ENCODE data around the gene SDE2.
"Not testable (repeated sequence)": the region's sequence is repeated elsewhere in the genome, so short reads cannot be mapped to it uniquely, and the experiment has no call there.

SDE2 gene

DNA sequence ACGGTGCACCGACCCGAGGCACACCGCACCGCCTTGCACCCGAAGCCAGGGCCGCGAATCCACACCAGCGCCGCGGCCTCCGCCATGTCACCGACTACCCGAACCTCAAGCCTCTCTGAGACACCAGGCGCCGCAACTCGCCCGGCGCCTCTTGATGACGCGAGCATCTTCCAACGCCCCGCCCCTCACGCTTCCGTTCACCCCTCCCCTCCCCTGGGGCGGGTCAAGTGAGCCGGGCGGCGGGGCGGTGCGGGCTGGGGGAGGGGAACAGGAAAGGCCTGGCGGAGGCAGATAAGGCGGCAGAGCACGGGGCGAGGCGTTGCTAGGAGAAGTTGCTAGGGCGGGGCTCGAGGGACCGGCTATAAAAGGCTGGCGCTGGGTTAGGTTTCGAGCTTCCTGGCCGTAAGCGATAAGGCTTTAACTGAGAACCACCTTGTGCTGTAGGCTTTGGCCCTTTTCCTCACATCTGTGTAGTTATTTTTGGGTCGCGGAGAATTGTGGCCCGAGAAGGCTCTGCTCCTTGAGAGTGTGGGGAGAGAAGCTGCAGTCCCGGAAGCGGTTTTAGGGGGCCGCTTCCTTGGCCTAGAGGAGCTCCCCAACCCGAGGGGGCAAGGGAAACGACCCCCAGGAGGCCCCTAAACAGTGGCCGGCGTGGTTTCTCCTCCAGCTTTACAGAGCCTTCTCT is at the start of gene SDE2:
Gene SDE2, minus strand, starts transcription at position 117 of the 685 bp plus-strand sequence. Its CDS starts 31 bp downstream, at position 86.
- DNase-seq (ENCODE audit: low read depth) = peak; percentile 82

DNA sequence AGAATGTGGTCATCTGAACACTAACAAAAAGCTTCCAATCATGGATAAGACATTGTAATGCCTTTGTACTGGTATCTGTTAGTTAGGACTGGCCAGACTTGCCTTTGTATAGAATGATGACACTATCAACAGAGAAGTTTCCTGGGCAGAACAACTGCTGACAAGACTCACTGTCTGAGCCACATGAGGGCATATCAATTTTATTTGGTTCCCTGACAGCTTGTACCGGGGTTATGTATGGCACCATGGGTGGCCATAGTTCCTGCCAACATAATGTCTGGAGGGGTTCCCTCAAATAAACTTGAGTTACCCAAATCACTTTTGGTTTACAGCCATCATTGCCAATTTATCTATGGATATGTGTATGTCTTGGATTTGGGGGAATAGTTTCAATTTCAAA is 49.7 kb upstream of the SDE2 start:
- DNase-seq (ENCODE audit: low read depth) = no peak

DNA sequence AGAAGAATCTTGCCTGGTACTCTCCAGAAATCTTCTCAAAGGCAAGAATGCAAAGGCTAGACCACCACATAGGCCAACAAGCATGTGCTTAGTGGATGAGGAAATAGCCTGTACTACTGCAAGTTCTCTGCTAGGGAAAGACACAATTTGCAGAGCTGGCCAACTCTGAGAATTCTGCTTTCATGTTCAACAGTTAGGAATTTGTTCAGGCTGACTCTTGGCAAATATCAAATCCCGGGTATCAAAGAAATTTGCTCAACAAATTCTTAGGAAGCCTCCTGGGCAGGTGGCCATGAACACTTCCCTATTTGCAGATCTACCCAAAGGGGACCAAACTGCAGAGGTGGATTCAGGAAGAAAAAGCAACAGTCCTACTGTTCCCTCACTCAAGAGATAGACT is 48.4 kb upstream of the SDE2 start:
- DNase-seq (ENCODE audit: low read depth) = no peak

DNA sequence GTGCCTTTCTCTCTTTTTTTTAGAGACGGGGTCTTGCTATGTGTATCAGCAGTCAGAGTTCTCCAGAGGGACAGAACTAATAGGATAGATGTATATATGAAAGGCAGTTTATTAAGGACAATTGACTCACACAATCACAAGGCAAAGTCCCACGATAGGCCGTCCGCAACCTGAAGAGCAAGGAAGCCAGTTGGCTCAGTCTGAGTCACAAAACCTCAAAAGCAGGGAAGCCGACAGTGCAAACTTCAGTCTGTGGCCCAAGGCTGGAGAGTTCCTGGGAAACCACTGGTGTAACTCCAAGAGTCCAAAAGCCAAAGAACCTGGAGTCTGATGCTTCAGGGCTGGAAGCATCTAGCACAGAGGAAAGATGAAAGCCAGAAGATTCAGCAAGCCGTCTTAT is 47.1 kb upstream of the SDE2 start:
- no peak for DNase-seq (ENCODE audit: low read depth)

DNA sequence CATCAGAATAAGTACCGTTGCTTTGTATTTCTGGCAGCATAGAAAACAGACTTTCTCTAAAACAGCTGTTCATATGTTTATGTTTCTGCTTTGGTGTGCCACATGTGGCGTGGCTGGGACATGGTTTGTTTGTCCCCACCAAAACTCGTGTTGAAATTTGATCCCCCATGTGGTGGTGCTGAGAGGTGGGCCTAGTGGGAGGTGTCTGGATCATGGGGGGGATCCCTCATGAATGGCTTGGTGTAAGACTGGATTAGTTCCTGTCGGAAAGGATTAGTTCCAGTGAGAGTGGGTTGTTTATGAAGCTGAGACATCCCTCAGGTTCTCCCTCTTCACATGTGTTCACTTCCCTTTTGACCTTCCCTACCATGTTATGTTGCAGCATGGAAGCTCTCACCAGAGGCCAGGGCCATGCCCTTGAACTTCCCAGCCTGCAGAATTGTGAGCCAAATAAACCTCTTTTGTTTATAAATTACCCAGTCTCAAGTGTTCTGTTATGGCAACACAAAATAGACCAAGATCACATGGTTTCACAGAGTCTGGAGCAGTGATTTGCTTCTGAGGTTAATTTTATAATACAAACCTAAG is 45.5 kb upstream of the SDE2 start:
- DNase-seq (ENCODE audit: low read depth) = no peak

DNA sequence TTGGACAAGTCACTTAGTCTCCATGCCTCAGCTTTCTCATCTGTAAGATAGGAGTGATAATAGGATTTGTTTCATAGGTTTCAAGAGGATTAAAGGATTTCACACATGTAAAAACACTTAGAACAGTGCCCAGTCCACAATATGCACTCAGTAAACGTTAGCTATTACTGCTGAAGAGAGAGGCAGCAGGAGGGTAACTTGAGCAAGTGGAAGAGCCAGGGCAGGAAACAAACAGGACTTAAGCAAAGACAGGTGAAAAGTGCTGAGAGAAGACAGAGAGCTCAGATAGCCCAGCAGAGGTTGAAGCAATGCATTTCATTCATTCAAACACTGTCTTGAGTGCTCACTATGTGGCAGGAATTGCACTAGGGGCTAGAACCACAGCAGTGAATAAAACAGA is 42.3 kb upstream of the SDE2 start:
- no peak for DNase-seq (ENCODE audit: low read depth)

DNA sequence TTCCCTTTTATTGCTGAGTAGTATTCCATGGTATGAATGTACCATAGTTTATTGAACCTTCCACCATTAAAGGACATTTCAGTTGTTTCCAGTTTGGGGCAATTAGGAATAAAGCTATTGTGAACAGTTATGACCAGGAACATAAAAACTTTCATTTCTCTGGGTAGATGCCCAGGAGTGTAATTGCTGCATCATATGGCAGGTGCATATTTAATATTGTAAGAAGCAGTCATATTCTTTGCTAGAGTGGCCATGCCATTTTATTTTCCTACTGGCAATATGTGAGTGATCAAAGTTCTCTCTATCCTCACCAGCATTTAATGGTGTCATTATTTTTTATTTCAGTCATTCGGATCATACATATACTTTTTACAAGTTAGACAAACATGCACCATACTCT is 39.5 kb upstream of the SDE2 start:
- DNase-seq (ENCODE audit: low read depth) = no peak

DNA sequence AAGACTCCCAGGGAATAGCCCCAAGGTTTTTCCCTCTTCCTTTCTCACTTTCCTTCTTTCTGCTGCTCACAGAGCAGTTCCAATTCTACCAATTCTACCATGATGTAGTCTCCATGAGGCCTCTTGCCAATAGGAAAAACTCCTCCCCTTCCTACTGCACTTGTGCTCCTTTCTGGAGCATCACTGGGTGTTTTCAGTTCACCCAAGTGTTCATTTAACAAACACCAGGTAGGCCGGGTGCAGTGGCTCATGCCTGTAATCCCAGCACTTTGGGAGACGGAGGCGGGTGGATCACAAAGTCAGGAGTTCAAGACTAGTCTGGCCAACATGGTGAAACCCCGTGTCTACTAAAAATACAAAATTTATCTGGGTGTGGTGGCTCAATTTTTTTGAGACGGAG is 36.8 kb upstream of the SDE2 start:
- no peak for DNase-seq (ENCODE audit: low read depth)

DNA sequence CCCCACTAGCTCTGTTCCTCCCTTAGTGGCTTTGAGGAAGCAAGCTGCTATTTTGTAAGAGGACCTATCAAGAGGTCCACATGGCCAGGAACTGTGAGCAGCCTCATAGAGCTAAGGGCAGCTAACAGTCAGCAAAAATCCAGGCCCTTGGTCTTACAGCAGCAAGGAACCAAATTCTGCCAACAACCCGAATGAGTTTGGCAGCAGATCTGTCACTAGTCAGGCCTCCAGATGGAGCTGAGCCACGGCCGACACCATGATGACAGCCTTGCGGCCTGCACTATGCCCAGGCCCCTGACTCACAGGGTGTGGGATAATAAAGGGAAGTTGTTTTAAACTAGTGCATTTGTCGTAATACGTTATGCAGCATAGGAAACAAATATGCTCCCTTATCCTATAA is 35.3 kb upstream of the SDE2 start:
- peak; percentile 67 for DNase-seq (ENCODE audit: low read depth)

DNA sequence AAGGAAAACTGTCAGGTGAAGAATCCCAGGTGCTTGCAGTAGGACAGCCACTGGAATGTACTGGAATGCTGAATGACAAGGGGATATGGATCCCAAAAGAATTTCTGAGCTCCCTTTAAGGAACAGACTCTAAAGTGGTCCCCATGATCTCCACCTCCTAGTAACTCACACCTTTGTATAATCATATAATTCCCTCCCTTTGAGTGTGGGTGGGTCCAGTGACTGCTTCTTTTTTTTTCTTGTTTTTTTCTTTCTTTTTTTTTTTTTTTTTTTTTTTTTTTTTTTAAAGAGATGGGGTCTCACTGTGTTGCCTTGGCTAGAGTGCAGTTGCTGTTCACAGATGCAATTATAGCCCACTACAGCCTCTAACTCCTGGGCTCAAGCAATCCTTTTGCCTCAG is 34.8 kb upstream of the SDE2 start:
- DNase-seq (ENCODE audit: low read depth) = no peak

DNA sequence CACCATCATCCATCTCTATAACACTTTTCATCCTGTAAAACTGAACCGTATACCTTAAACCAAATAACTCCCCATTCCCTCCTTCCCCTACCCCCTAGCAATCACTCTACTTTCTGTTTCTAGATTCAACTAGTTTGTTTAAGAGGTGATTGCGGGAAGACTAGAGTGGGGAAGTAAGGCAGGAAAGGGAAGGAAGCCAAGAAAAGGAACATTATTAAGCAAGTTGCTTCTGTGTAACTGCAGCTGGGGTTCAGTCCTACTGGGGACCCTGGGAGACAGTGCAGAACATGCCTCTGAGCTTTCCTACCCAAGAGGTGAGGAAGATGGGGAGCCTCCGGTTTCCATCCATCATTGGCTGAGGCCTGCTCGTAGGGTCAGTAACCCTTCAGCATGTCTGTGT is 34.4 kb upstream of the SDE2 start:
- DNase-seq (ENCODE audit: low read depth) = no peak

DNA sequence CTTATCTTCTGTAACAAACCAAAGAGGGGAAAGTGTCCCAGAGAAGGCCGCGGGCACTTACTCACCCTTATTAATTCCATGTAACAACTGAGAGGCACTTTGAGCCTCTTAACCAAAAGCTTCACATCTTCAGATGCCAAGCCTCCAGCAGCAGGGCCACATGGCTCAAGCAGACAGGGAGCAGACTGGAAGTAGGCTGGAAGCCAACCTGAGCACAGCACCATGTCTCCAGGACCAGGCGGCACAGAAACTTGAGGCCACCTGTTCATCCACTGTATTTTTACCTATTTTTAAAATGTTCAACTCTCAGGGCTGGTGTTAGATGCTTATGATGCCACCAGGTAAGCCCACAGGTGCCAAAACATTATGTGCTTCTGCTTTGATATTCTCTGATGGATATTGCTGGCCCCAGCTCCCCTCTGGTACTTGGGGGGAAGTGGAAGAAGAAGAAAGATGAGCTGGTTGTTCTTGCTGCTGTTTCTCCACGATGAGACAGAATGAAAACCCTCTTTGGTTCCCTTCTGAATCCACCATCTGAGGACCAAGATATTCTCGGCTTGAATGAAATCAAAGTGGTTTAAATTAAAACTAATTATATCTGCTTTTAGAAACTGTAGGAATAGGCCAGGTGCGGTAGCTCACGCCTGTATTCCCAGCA is 30.6 kb upstream of the SDE2 start:
- DNase-seq (ENCODE audit: low read depth) = no peak

DNA sequence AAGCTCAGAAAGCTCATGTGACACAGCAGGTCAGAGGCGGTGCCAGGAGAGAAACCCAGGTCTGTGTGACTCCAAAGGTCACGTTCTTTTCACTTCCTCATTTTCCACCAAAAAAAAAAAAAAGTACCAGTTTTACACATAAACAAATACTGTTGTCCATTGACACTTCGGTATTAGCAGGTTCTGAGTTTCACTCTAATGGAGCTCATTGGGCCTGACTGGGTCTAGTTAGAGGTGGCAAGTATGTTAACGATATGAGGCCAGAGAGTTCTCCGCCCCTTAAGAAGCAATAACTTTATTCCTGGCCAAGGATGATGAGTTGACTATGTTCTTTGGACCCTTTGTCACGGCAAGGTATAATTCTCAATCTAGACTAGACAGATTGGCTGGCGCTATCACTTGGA is 30.0 kb upstream of the SDE2 start:
- no peak for DNase-seq (ENCODE audit: low read depth)

DNA sequence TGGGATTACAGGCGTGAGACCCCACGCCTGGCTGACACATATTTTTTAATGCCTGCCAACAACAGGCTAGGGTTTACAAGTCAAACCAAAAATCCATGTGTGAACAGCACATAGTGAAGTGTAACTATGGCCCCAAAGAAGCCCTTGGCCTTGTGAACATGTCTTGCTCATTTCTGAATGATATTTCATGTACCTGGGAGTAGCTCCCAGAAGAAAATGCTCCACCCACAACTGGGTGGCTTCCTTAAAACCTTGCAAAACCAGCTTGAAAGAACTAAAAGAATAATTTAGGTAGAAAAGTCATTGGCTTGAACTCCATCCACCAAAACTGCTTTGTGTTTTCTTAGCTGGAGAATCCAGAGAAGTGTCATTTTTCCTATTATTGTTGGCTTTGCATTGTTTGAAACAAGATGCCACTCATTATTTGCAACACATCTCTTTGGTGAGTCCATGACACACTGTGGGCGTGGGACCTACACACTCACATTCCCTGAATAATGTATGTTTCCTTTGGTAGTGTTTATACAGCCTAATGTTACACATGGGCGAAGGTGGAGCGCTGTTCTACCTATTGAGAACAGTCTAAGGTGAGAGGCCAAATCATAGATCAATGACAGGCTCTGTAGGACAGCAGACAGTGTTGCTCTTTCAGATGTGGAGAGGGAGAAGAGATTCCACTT is 28.5 kb upstream of the SDE2 start:
- DNase-seq (ENCODE audit: low read depth) = no peak

DNA sequence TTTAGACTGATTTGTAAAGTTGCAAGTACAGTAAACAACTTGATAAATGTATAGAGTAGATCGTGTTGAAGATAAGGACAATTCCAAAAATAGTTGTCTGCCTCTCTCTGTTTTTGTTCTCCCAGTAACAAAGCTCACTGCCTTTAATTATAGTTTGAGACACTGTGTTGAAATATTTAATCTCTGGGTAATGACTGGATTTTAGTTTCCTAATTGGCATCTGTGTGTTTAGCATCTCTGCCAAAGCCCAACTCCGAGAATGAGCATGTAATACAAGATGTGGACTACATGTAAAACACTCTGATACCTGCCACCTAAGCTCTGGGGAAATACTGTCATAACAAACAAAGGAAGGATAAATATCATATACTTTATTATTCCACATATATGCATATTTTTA is 27.7 kb upstream of the SDE2 start:
- no peak for DNase-seq (ENCODE audit: low read depth)

DNA sequence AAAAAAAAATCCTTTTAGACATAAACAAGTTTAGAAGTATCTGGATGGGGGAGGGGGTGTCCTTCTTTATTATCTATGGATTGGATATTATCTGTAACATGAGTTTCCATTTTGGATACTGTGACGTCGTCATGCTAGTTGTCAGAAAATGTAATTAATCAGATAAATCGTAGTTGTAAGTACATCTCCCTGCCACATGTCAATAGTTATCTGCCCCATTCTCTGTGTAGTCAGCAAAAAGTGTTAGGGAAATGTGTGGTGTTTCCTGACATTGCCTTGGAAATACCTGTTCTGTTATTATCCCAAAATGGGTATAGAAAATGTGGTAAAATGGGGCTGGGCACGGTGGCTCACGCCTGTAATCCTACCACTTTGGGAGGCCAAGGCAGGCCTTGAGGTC is 24.6 kb upstream of the SDE2 start:
- no peak for DNase-seq (ENCODE audit: low read depth)

DNA sequence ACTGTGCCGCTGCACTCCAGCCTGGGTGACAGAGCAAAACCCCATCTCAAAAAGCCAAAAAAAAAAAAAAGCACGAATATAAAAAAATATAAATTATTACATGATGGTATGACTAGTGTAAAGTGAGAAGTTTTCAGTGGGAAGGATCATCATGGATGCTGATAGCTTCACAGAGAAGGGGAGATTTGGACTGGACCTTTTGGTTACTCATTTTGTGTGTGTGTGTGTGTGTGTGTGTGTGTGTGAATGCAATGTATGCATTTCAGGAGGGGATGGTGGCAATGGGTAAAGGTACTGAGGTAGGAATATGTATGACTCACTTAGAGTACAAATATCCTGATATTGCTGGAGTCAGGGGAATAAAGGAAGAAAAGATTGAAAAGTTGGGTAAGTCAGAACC is 22.7 kb upstream of the SDE2 start:
- DNase-seq (ENCODE audit: low read depth) = no peak

DNA sequence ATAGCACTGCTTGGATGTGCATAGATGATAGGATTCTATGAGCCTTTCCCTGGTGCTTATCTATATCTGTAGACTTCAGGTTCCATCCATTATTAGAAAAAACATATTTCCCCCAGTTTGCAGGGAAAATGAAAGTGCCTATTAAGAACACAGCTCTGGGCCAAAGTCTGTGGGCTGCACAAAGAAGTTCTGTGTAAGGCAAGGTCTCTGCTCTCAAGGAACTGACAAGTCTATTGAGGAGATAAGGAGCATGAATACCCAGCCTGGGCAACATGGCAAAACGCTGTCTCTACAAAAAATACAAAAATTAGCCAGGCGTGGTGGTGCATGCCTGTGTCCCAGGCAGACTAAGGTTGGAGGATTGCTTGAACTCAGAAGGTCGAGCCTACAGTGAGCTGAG is 22.3 kb upstream of the SDE2 start:
- DNase-seq (ENCODE audit: low read depth) = no peak

DNA sequence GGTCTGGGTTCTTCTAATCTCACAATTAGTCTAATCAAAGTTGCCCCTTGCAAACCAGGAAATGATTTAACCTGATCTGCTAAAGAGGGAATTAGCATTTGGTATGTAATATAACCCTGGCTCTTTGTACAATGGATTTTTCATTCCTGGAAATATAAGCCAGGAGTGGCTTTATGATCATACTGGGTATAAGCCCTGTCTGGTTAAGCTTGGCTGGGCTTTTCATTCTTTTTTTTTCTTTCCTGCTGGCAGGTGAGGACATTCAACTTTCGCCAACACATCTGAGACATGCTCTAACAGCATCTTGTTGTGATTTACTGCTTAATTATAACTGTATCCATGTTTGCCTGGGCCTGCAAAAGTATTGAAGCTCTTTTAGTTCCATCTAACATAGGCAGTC is 20.4 kb upstream of the SDE2 start:
- DNase-seq (ENCODE audit: low read depth) = no peak

DNA sequence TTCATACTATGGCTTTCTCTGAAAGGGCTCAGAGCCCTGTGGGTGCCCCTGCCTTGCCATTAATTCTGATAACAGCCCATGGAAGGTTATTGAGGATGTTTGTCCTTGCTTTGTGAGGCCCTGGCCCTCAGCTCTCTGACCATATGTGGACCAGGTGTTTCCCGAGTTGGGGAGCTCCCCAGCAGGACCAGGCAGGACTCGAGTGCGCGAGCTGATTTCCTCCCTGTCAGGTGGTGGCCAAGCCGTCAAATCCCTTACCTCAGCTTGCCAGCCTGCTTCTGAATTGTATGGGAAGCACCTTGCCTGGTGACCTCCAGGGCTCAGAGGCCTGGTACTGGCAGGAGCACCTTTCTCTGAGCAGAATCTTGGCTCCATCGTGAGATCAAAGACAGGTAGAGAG is 17.9 kb upstream of the SDE2 start:
- DNase-seq (ENCODE audit: low read depth) = no peak

DNA sequence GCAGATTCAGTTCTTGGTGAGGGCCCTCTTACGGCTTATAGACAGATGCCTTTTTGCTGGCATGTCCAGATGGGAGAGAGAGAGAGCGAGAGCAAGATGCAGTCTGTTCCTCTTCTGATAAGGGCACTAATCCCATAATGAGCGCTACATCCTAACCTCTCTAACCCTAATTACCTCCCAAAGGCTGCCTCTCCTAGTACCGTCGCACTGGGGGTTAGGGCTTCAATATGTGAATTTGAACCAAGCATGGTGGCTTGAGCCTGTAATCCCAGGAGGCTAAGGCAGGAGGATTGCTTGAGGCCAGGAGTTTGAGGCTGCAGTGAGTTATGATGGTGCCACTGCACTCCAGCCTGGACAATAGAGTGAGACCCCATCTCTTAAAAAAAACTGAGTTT is 10.5 kb upstream of the SDE2 start:
- DNase-seq (ENCODE audit: low read depth) = no peak

DNA sequence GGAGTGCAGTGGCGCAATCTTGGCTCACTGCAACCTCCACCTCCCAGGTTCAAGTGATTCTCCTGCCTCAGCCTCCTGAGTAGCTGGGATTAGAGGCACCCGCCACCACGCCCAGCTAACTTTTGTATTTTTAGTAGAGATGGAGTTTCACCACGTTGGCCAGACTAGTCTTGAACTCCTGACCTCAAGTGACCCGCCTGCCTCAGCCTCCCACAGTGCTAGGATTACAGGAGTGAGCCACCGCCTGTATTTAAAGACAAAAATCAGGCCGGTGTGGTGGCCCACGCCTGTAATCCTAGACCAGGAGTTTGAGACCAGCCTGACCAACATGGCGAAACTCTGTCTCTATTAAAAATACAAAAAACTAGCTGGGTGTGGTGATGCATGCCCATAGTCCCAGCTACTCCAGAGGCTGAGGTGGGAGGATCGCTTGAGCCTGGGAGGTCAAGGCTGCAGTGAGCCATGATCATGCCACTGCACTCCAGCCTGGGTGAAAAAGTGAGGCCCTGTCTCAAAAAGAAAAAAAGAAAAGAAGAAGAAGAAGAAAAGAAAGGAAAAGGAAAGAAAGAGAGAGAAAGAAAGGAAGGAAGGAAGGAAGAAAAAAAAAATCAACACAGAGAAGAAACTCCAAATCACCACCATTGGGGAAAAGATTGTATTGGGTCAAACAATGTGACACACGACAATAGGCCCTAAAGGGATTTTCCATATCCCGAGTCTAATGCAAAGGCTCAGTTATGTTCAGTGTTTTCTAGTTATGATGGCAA is 8.2 kb upstream of the SDE2 start:
- DNase-seq (ENCODE audit: low read depth) = not testable (repeated sequence)

Measured in HS-5 (cell line).